Colonic mucosa (tissue), 4 donors: ENCODE data around the gene SLC16A6. TPM values are rescaled to one million over a fixed set of nuclear protein-coding genes. Genes with fewer than 3 reads are reported as not detected.
"Not testable (repeated sequence)": the region's sequence is repeated elsewhere in the genome, so short reads cannot be mapped to it uniquely, and the experiment has no call there.

Experiments
- DNase-seq: peaks from one replicate; pipeline ENCODE4 v3.0.0-alpha.2; 2020
- H3K27ac ChIP-seq: fragments of 200-600 bp; one replicate; pipeline ENCODE4 v1.8.0; 2021
- H3K27me3 ChIP-seq: fragments of 200-600 bp; one replicate; pipeline ENCODE4 v1.8.0; 2021
- H3K36me3 ChIP-seq: fragments of 200-600 bp; one replicate; pipeline ENCODE4 v1.8.0; 2021
- H3K4me1 ChIP-seq: fragments of 200-600 bp; one replicate; pipeline ENCODE4 v1.8.0; 2021; ENCODE audit warnings: mild to moderate bottlenecking
- H3K4me3 ChIP-seq: fragments of 200-600 bp; one replicate; pipeline ENCODE4 v1.8.0; 2021
- H3K9ac ChIP-seq, 2 donors: one replicate each; pipeline ENCODE4 v1.7.0; 2013; ENCODE audit warnings: control low read depth in 2 of 2, low read depth in 2 of 2, low read length in 2 of 2
- H3K9me3 ChIP-seq: fragments of 200-600 bp; one replicate; pipeline ENCODE4 v1.8.0; 2021
- intact Hi-C: fragments of 100-400 bp; cut with DNase I; formaldehyde crosslinking; loops from one replicate; pipeline ENCODE4 v1.14.1; 2022
- total RNA-seq, 2 donors: library from RNA; stranded (reverse); fragmentation: NEBNext Ultra II Directional in 1 of 2; extraction: Animal tissue kit (Norgen Biotek cat#: 25700) in 1 of 2; gene quantifications; one replicate each; pipeline ENCODE4 v1.2.1, GENCODE V29; 2021
- TF ChIP-seq, protein P1 (sequence below): fragments of 200-600 bp; IDR thresholded peaks from one replicate; pipeline ENCODE4 v1.8.0; 2022; ENCODE audit warnings: antibody characterized with exemption, mild to moderate bottlenecking
- donor health status: healthy.
- donor health status: DM: no; HTN: no; CAD: no.
- donor health status: DM: no; HTN: no; CAD: no.

SLC16A6 gene
- total RNA-seq, 2 donors from 2014 or later = 0.15 to 0.19 TPM

DNA sequence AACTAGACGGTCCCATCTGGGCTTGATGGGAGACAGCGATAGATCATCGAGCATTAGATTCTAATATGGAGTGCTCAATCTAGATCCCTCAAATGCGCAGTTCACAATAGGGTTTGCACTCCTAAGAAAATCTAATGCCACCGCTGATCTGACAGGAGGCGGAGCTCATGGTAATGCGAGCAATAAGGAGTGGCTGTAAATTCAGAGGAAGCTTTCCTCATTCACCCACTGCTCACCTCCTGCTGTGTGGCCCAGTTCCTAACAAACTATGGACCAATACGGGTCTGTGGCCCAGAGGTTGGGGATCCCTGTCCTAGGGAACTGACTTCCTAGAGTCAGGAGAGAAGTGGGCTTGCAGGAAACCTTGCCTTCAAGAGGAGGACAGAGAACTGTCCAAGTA lies 68.3 kb downstream of the SLC16A6 start:
- TF ChIP-seq, protein P1, sequence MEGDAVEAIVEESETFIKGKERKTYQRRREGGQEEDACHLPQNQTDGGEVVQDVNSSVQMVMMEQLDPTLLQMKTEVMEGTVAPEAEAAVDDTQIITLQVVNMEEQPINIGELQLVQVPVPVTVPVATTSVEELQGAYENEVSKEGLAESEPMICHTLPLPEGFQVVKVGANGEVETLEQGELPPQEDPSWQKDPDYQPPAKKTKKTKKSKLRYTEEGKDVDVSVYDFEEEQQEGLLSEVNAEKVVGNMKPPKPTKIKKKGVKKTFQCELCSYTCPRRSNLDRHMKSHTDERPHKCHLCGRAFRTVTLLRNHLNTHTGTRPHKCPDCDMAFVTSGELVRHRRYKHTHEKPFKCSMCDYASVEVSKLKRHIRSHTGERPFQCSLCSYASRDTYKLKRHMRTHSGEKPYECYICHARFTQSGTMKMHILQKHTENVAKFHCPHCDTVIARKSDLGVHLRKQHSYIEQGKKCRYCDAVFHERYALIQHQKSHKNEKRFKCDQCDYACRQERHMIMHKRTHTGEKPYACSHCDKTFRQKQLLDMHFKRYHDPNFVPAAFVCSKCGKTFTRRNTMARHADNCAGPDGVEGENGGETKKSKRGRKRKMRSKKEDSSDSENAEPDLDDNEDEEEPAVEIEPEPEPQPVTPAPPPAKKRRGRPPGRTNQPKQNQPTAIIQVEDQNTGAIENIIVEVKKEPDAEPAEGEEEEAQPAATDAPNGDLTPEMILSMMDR = no peak
- H3K4me1 ChIP-seq = no peaks in the 10 kb centered on the region
- intact Hi-C loops = no loop called here
- no peak overlapping the region for H3K27ac ChIP-seq
- no peaks in the 10 kb centered on the region for H3K27me3 ChIP-seq
- DNase-seq = no peak
- H3K9ac ChIP-seq = no peak overlapping the region
- H3K4me3 ChIP-seq = no peak overlapping the region
- no peaks in the 10 kb centered on the region for H3K36me3 ChIP-seq
- H3K9me3 ChIP-seq = no peaks in the 10 kb centered on the region

DNA sequence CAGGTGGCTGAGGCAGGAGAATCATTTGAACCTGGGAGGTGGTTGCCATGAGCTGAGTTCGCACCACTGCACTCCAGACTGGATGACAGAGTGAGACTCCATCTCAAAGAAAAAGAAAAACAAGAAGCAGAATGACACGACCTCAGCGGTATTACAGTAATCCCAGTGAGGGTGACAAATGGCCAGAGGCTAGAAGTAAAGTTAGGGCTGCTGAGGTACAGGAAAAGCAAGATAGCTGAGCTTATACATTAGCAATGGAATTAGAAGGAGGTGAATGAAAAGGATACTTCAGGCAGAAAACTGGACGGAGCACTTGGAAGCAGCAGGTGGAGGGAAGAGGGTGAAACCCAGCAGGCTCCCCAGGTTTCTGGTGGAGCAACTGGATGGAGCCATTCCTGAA lies 69.1 kb downstream of the SLC16A6 start:
- Histone ChIP-seq H3K4me1 (no peaks in the 10 kb centered on the region), H3K9ac (no peak overlapping the region), H3K4me3 (no peak overlapping the region), H3K9me3 (no peaks in the 10 kb centered on the region), H3K27ac (no peak overlapping the region), H3K36me3 (no peaks in the 10 kb centered on the region), H3K27me3 (no peaks in the 10 kb centered on the region)
- intact Hi-C loops = no loop called here
- DNase-seq = no peak
- TF ChIP-seq, protein P1 = no peak

GRCh38 chr17:68220786-68221185 lies 70.1 kb downstream of the SLC16A6 start:
- H3K4me1 ChIP-seq, H3K9me3 ChIP-seq, H3K4me3 ChIP-seq, intact Hi-C loops, H3K36me3 ChIP-seq, H3K9ac ChIP-seq, H3K27ac ChIP-seq, H3K27me3 ChIP-seq, DNase-seq: not testable (repeated sequence)

DNA sequence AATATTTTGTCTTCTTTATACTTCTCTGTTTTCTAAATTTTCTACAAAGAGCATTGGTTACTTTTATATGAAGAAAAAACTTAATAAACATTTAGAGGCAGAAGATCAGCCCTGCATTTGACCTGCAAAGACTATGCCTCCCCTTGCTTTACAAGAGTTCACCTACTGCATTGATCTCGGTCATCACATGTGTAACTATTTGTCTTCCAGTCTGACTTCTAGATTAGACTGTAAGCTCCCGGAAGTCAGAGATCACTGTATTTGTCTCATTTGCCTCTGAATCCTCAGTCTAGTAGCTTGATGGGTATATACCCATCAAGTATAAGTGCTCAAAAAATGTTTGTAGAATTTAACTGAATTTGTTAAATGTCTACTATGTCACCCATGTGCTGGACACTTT lies 70.7 kb downstream of the SLC16A6 start:
- DNase-seq, H3K27ac ChIP-seq, H3K36me3 ChIP-seq, intact Hi-C loops, H3K4me3 ChIP-seq, H3K27me3 ChIP-seq, H3K4me1 ChIP-seq, H3K9ac ChIP-seq, H3K9me3 ChIP-seq: not testable (repeated sequence)

DNA sequence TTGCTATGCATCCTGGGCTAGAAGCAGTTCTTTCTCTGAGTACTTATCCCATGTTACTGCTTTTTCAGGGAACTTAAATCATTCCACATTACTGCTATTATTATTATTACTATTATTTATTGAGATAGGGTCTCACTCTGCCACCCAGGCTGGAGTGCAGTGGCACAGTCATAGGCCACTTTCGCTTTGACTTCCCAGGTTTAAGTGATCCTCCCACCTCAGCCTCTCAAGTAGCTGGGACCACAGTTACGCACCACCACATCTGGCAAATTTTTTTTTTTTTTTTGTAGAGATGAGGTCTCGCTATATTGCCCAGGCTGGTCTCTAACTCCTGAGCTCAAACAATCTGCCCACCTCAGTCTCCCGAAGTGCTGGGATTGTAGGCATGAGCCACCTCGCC lies 71.5 kb downstream of the SLC16A6 start:
- intact Hi-C loops, H3K36me3 ChIP-seq, H3K4me3 ChIP-seq, H3K9ac ChIP-seq, H3K4me1 ChIP-seq, H3K9me3 ChIP-seq, H3K27ac ChIP-seq, DNase-seq, H3K27me3 ChIP-seq: not testable (repeated sequence)

Other genes starting within 250 kb of the SLC16A6 start
- 10 to 100 TPM; 31.5 to 44.1 TPM for gene AMZ2, start 43.1 kb downstream of the SLC16A6 start, total RNA-seq
- under 1 TPM; 0.24 to 0.79 TPM for gene ARSG, start 368 bp upstream of the SLC16A6 start, total RNA-seq
- gene WIPI1, start 166.4 kb upstream of the SLC16A6 start, total RNA-seq = 10 to 100 TPM; 77.1 to 79.1 TPM
- gene PRKAR1A, start 221.3 kb upstream of the SLC16A6 start, total RNA-seq = 100 to 1,000 TPM; 133 to 168 TPM